Bronchial epithelial cell (primary cell): ENCODE measurements around the gene CLIP3. TPM values are rescaled to one million over a fixed set of nuclear protein-coding genes. Genes with fewer than 3 reads are reported as not detected.

ENCODE experiments used
- DNase-seq: peaks from one replicate; pipeline ENCODE4 v3.0.0-alpha.2; 2010; ENCODE audit warnings: low read depth
- FAIRE-seq: peaks from 2 replicates; lab custom pipeline; 2011; peaks lifted over from hg19 to GRCh38; lab: Jason Lieb, UNC
- H3K27me3 ChIP-seq: 2 replicates; pipeline ENCODE4 v1.5.1; 2011; ENCODE audit warnings: low read length; ENCODE audit not compliant: control insufficient read depth, insufficient read depth
- H3K36me3 ChIP-seq: 2 replicates; pipeline ENCODE4 v1.5.1; 2011; ENCODE audit warnings: low read length; ENCODE audit not compliant: control insufficient read depth, insufficient read depth
- H3K4me3 ChIP-seq: 2 replicates; pipeline ENCODE4 v1.5.1; 2011; ENCODE audit warnings: mild to moderate bottlenecking, low read depth, low read length, control low read depth
- total RNA-seq: library from RNA; depleted of rRNA; stranded (reverse); fragments of >200 nt; gene quantifications from 2 replicates; pipeline ENCODE4 v1.2.1, GENCODE V29; 2014
- TF ChIP-seq, protein P1 (sequence below): IDR thresholded peaks from 2 replicates; pipeline ENCODE4 v1.5.1; 2011; ENCODE audit warnings: mild to moderate bottlenecking, moderate library complexity, low read length, control low read depth, inconsistent platforms; ENCODE audit not compliant: insufficient read depth, severe bottlenecking

CLIP3 gene
- total RNA-seq, 1 donor from 2014 or later: under 0.01 TPM

DNA sequence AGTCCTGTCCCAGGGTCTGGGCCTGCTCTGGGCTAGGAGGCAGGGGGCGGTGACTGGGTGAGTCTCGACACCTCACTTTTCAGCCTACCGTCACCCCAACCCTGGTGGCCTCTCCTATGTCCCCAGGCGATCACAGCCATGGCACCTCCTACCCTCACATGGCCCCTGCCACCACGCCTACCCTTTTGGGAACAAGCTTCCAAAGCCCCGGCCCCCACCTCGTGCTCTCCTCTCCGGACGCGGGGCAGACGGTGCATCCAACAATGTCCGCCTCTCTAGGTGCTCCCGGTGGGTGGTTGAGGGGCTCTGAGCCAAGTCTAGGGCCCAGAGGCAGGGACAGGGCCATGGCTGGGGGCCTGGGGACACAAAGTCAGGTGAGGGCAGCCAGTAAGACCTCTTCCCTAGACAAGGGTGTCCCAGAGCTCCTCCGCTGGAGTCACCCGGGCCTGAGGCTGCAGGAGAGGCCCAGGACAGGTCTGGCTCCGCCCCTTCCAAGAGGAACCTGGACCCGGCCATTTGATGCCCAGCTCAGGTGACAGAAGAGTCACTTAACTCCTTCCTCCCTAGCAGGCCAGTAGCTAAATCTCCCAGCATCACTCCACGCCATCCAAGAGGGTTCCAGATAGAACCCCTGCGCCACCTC lies 24.2 kb downstream of the CLIP3 start, which contains the start of gene SYNE4:
SYNE4 (minus strand) TSS at position 478 of the 643 bp plus-strand sequence; CDS start at position 346, 132 bp downstream.
- H3K27me3 ChIP-seq: no peaks in the 10 kb centered on the region
- FAIRE-seq (no peak), DNase-seq (no peak)
- TF ChIP-seq, protein P1, sequence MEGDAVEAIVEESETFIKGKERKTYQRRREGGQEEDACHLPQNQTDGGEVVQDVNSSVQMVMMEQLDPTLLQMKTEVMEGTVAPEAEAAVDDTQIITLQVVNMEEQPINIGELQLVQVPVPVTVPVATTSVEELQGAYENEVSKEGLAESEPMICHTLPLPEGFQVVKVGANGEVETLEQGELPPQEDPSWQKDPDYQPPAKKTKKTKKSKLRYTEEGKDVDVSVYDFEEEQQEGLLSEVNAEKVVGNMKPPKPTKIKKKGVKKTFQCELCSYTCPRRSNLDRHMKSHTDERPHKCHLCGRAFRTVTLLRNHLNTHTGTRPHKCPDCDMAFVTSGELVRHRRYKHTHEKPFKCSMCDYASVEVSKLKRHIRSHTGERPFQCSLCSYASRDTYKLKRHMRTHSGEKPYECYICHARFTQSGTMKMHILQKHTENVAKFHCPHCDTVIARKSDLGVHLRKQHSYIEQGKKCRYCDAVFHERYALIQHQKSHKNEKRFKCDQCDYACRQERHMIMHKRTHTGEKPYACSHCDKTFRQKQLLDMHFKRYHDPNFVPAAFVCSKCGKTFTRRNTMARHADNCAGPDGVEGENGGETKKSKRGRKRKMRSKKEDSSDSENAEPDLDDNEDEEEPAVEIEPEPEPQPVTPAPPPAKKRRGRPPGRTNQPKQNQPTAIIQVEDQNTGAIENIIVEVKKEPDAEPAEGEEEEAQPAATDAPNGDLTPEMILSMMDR: no peak
- peaks cover 2% of the 10 kb centered on the region for H3K36me3 ChIP-seq
- H3K4me3 ChIP-seq: peak within 1 kb of the TSS; percentile 41

DNA sequence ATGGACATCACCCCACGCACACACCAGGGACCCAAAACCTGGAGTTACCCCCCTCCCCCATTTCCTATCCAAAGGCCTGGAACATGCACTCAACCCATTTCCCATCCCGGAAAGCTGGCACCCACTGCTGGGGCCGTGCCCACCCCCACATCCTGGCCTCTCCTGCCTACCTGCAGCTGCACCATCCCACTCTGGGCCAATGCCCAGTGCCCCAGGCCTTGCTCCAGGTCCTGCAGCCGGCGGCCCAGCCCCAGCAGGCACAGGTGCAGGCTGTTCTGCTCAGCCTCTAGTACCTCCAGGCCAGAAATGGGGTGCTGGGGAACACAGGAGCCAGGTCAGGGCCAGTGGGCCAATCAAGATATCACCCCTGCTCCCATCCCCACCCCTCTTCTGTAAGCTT lies 25.7 kb downstream of the CLIP3 start:
- TF ChIP-seq, protein P1: no peak
- H3K36me3 ChIP-seq: peaks cover 2% of the 10 kb centered on the region
- H3K27me3 ChIP-seq: no peaks in the 10 kb centered on the region
- no peak overlapping the region for H3K4me3 ChIP-seq
- no peak for FAIRE-seq
- no peak for DNase-seq

DNA sequence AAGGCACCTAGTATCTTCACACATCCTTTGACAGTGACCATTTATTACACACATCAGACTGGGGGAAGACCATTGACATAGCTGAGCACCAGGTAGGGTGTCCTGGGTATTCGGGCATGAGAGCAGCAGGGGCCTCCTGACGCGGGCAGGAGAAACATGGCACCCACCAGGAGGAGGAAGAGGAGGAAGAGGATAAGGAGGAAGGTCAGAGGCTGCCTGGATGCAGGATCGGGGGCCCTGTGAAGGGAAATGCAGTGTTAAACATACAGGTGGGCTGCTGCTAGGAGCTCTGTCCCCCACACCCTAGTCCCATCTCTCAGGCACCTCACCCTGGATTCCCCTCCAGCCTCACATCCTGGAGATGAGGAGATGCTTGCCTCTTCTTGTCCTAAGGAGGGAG lies 29.4 kb downstream of the CLIP3 start:
- no peak for DNase-seq
- TF ChIP-seq, protein P1: no peak
- H3K4me3 ChIP-seq: no peak overlapping the region
- no peaks in the 10 kb centered on the region for H3K27me3 ChIP-seq
- no peaks in the 10 kb centered on the region for H3K36me3 ChIP-seq
- no peak for FAIRE-seq

DNA sequence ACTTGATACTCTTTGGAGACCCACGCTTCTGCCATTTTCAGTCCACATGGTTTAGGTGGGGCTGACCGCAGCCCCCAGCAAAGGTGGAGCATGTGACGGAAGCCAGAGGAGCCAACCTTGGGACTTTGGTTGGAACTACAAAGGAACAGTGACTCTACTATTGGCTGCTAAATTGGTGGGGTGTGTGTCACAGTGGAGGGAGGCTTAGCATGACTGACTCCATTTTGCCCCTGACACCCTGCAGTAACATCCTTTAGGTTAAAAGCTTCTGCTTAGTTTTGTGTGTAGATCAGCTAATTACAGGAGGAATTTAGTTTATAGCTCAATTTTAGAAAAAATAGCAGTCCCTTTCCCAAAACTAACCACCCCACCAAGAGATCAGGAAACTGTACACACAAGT lies 31.1 kb downstream of the CLIP3 start:
- H3K27me3 ChIP-seq: no peaks in the 10 kb centered on the region
- DNase-seq: no peak
- TF ChIP-seq, protein P1: no peak
- no peak for FAIRE-seq
- H3K36me3 ChIP-seq: peaks cover 1% of the 10 kb centered on the region
- H3K4me3 ChIP-seq: no peak overlapping the region

DNA sequence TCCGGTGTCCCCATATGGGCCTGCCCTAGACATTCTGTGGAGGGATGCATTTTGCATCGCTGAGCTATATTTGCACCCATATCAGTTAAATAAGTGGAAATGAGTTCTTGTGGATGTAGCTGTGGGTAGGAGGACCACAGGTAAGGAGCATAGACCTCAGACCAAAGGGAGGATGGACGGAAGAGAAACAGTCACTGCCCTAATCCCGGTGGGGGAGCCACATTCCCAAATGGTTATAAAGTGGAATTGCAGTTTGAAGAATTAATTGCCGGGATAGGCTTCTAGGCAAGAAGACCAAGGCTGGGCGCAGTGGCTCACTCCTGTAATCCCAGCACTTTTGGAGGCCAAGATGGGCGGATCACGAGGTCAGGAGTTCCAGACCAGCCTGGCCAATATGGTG lies 35.9 kb downstream of the CLIP3 start:
- TF ChIP-seq, protein P1: no peak
- Histone ChIP-seq H3K36me3 (peaks cover 1% of the 10 kb centered on the region), H3K4me3 (no peak overlapping the region), H3K27me3 (no peaks in the 10 kb centered on the region)
- DNase-seq (no peak), FAIRE-seq (no peak)
